IMR-90 (cell line): ENCODE results near the gene DCAKD. TPM values are rescaled to one million over a fixed set of nuclear protein-coding genes. Genes with fewer than 3 reads are reported as not detected.

ENCODE experiments used
- ATAC-seq: fragments of 200-7000 bp; cut with Tn5 transposase; 2 replicates; pipeline ENCODE4 v1.9.1; 2020; ENCODE audit warnings: low read depth, mild to moderate bottlenecking, moderate library complexity
- BruUV-seq: library from RNA; stranded (reverse); fragments of 400-500 nt; replicated peaks from 2 replicates; lab custom pipeline; 2021; lab: Mats Ljungman, UMichigan
- CTCF ChIA-PET: fragments of 300-600 bp; formaldehyde crosslinking; extraction: SDS; loops from one replicate; lab custom pipeline; 2021; ENCODE audit warnings: antibody characterized with exemption; lab: Yijun Ruan, JAX
- POLR2A ChIA-PET: fragments of 300-600 bp; sonication (Branson Sonifier 250); formaldehyde crosslinking; loops from one replicate; lab custom pipeline; 2022; ENCODE audit warnings: antibody characterized with exemption; ENCODE audit not compliant: unreplicated experiment; lab: Charles Lee
- DNase-seq: peaks from one replicate; pipeline ENCODE4 v3.0.0; 2013
- H2AFZ ChIP-seq: replicated peaks from 2 replicates; pipeline ENCODE3; 2013; ENCODE audit warnings: low read length, mild to moderate bottlenecking; ENCODE audit not compliant: poor library complexity
- H2AK5ac ChIP-seq: 2 replicates; pipeline ENCODE4 v1.6.1; 2013; ENCODE audit warnings: low read depth, low read length, inconsistent platforms
- H2AK9ac ChIP-seq: replicated peaks from 2 replicates; pipeline ENCODE3; 2013; ENCODE audit warnings: mild to moderate bottlenecking, low read depth, low read length, moderate library complexity; ENCODE audit not compliant: poor library complexity
- H2BK120ac ChIP-seq: 2 replicates; pipeline ENCODE4 v1.6.1; 2013; ENCODE audit warnings: low read depth, low read length, inconsistent platforms
- H2BK15ac ChIP-seq: 3 replicates; pipeline ENCODE4 v1.6.1; 2013; ENCODE audit warnings: low read depth, low read length, inconsistent platforms
- H2BK20ac ChIP-seq: 2 replicates; pipeline ENCODE4 v1.6.1; 2013; ENCODE audit warnings: low read depth, mild to moderate bottlenecking, inconsistent platforms, low read length, moderate library complexity
- H2BK5ac ChIP-seq: 2 replicates; pipeline ENCODE4 v1.6.1; 2013; ENCODE audit warnings: mild to moderate bottlenecking, low read depth, low read length, inconsistent platforms; ENCODE audit not compliant: poor library complexity, severe bottlenecking
- H3K14ac ChIP-seq: replicated peaks from 2 replicates; pipeline ENCODE4 v1.6.1; 2013; ENCODE audit warnings: low read depth, low read length, inconsistent platforms
- H3K18ac ChIP-seq: 2 replicates; pipeline ENCODE4 v1.6.1; 2013; ENCODE audit warnings: low read depth, low read length, control low read depth
- H3K23ac ChIP-seq: 2 replicates; pipeline ENCODE4 v1.6.1; 2013; ENCODE audit warnings: low read depth, low read length, inconsistent platforms
- H3K27ac ChIP-seq: 2 replicates; pipeline ENCODE4 v1.5.1; 2013; ENCODE audit warnings: mild to moderate bottlenecking, control low read depth, low read length; ENCODE audit not compliant: insufficient read depth
- H3K27me3 ChIP-seq: 2 replicates; pipeline ENCODE4 v1.6.1; 2013; ENCODE audit warnings: low read length; ENCODE audit not compliant: control insufficient read depth, insufficient read depth
- H3K36me3 ChIP-seq: 2 replicates; pipeline ENCODE4 v1.6.1; 2013; ENCODE audit warnings: low read length, mixed read lengths; ENCODE audit not compliant: control insufficient read depth, insufficient read depth
- H3K4ac ChIP-seq: 2 replicates; pipeline ENCODE4 v1.6.1; 2013; ENCODE audit warnings: low read depth, low read length, inconsistent platforms
- H3K4me1 ChIP-seq: 2 replicates; pipeline ENCODE4 v1.6.1; 2013; ENCODE audit warnings: low read length, mixed read lengths; ENCODE audit not compliant: control insufficient read depth, insufficient read depth
- H3K4me2 ChIP-seq: 2 replicates; pipeline ENCODE4 v1.6.1; 2013; ENCODE audit warnings: low read depth, mild to moderate bottlenecking, control low read depth, low read length, moderate library complexity
- H3K4me3 ChIP-seq: 2 replicates; pipeline ENCODE4 v1.5.1; 2013; ENCODE audit warnings: low read depth, mild to moderate bottlenecking, control low read depth, low read length, moderate library complexity; ENCODE audit not compliant: insufficient read depth
- H3K56ac ChIP-seq: 2 replicates; pipeline ENCODE4 v1.6.1; 2013; ENCODE audit warnings: low read length, inconsistent platforms; ENCODE audit not compliant: insufficient read depth; ENCODE audit errors: extremely low read depth
- H3K79me1 ChIP-seq, 2 experiments: 2 replicates each; pipeline ENCODE4 v1.6.1; 2013; ENCODE audit warnings: low read length in 2 of 2, inconsistent platforms in 1 of 2, low read depth in 1 of 2
- H3K9ac ChIP-seq: 2 replicates; pipeline ENCODE4 v1.6.1; 2013; ENCODE audit warnings: low read depth, low read length, control low read depth
- H3K9me1 ChIP-seq: 2 replicates; pipeline ENCODE4 v1.6.1; 2013; ENCODE audit warnings: low read length, inconsistent platforms; ENCODE audit not compliant: insufficient read depth
- H3K9me3 ChIP-seq: 2 replicates; pipeline ENCODE4 v1.6.1; 2013; ENCODE audit warnings: low read length; ENCODE audit not compliant: control insufficient read depth, insufficient read depth
- H4K20me1 ChIP-seq: 2 replicates; pipeline ENCODE4 v1.6.1; 2013; ENCODE audit warnings: low read length, inconsistent platforms; ENCODE audit not compliant: insufficient read depth
- H4K5ac ChIP-seq: 2 replicates; pipeline ENCODE4 v1.6.1; 2013; ENCODE audit warnings: mild to moderate bottlenecking, low read depth, low read length, control low read depth
- H4K8ac ChIP-seq, 2 experiments: 2 replicates each; pipeline ENCODE4 v1.6.1; 2013; ENCODE audit warnings: low read depth in 2 of 2, low read length in 2 of 2, control low read depth in 1 of 2, inconsistent platforms in 1 of 2
- H4K91ac ChIP-seq: 2 replicates; pipeline ENCODE4 v1.6.1; 2013; ENCODE audit warnings: low read depth, low read length, inconsistent platforms; ENCODE audit not compliant: insufficient read depth
- CEBPB ChIP-seq: IDR thresholded peaks from 2 replicates; pipeline ENCODE4 v1.6.1; 2012; ENCODE audit warnings: low read depth, low read length, improper control_type of control experiment
- CHD1 ChIP-seq: IDR thresholded peaks from 2 replicates; pipeline ENCODE4 v1.6.1; 2012; ENCODE audit warnings: low read depth, low read length, improper control_type of control experiment
- ELK1 ChIP-seq: fragments of 150-350 bp; IDR thresholded peaks from 2 replicates; pipeline ENCODE4 v1.6.1; 2016; ENCODE audit warnings: low read depth, mild to moderate bottlenecking, low read length, moderate library complexity, borderline replicate concordance
- FOS ChIP-seq: fragments of 150-350 bp; IDR thresholded peaks from 2 replicates; pipeline ENCODE4 v1.6.1; 2016; ENCODE audit warnings: low read depth, low read length
- MAFK ChIP-seq: IDR thresholded peaks from 2 replicates; pipeline ENCODE4 v1.6.1; 2012; ENCODE audit warnings: low read depth, low read length, improper control_type of control experiment
- MAZ ChIP-seq: IDR thresholded peaks from 2 replicates; pipeline ENCODE4 v1.6.1; 2012; ENCODE audit warnings: low read depth, mild to moderate bottlenecking, low read length, improper control_type of control experiment, moderate library complexity, borderline replicate concordance
- MXI1 ChIP-seq: IDR thresholded peaks from 2 replicates; pipeline ENCODE4 v1.6.1; 2012; ENCODE audit warnings: low read depth, mild to moderate bottlenecking, low read length, moderate library complexity, borderline replicate concordance
- NFE2L2 ChIP-seq: fragments of 150-350 bp; IDR thresholded peaks from 2 replicates; pipeline ENCODE4 v1.6.1; 2016; ENCODE audit warnings: low read depth, mild to moderate bottlenecking, low read length
- POLR2A ChIP-seq: IDR thresholded peaks from 2 replicates; pipeline ENCODE4 v1.6.1; 2012; ENCODE audit warnings: mild to moderate bottlenecking, low read depth, low read length
- RCOR1 ChIP-seq: IDR thresholded peaks from 2 replicates; pipeline ENCODE4 v1.6.1; 2012; ENCODE audit warnings: mild to moderate bottlenecking, low read length, improper control_type of control experiment; ENCODE audit not compliant: insufficient replicate concordance
- RFX5 ChIP-seq: IDR thresholded peaks from 2 replicates; pipeline ENCODE4 v1.8.0; 2012; ENCODE audit warnings: low read depth, mild to moderate bottlenecking, low read length, moderate library complexity
- SMC3 ChIP-seq: fragments of 150-350 bp; IDR thresholded peaks from 2 replicates; pipeline ENCODE4 v1.6.1; 2016; ENCODE audit warnings: low read depth, mild to moderate bottlenecking, antibody characterized with exemption, low read length, moderate library complexity
- WGBS, 2 experiments: methylation state at CpG; one replicate each; pipeline versions ENCODE4 v1.1.5 to v1.1.7; 2013; ENCODE audit warnings: missing lambda C conversion rate in 2 of 2; ENCODE audit not compliant: insufficient read length in 1 of 2; ENCODE audit errors: extremely low coverage in 2 of 2; 5-methylcytosine and 5-hydroxymethylcytosine counted together
- dilution Hi-C: fragments of 300-500 bp; cut with HindIII; formaldehyde crosslinking; loops from one replicate; pipeline ENCODE4 v1.14.3; 2018; ENCODE audit warnings: low sequenced_read_pairs; ENCODE audit not compliant: unreplicated experiment
- in situ Hi-C: fragments of 300-500 bp; cut with MboI; formaldehyde crosslinking; loops from 3 replicates; pipeline ENCODE4 v1.14.3; 2019; ENCODE audit warnings: low sequenced_read_pairs, inconsistent platforms, mixed read lengths
- intact Hi-C: fragments of 100-400 bp; cut with micrococcal nuclease; formaldehyde crosslinking; loops from 2 replicates; pipeline ENCODE4 v1.10.0; 2022
- polyA plus RNA-seq, 3 experiments: library from polyadenylated mRNA; depleted of rRNA; stranded (reverse); fragments of >200 nt; gene quantifications; 2 replicates each; pipeline ENCODE4 v1.2.3, GENCODE V29; 2012; ENCODE audit warnings: low replicate concordance in 1 of 3
- total RNA-seq: library from RNA; depleted of rRNA; stranded (reverse); fragments of >200 nt; gene quantifications from 2 replicates; pipeline ENCODE4 v1.2.3, GENCODE V29; 2012
- TF ChIP-seq, protein P1 (sequence below): conservative IDR thresholded peaks from 2 replicates; pipeline ENCODE4 v1.5.1; 2012; ENCODE audit warnings: mild to moderate bottlenecking, low read depth, low read length, improper control_type of control experiment
- TF ChIP-seq, protein P2 (sequence below): fragments of 150-350 bp; IDR thresholded peaks from 2 replicates; pipeline ENCODE4 v1.6.1; 2017; ENCODE audit warnings: mild to moderate bottlenecking, antibody characterized with exemption, low read length, low read depth

Gene DCAKD
- total and polyA plus RNA-seq, 2 of the 4 experiments (the other 2 are of a cell fraction): 31.3 to 47.9 TPM

- peak overlapping the region; percentile 72 for H2AK9ac ChIP-seq
- H3K27me3 ChIP-seq: no peaks in the 10 kb centered on the region
- peaks cover 26% of the 10 kb centered on the region for H3K4me1 ChIP-seq
- H3K79me1 ChIP-seq: peaks cover 15 to 63% of the 10 kb centered on the region in 2 experiments
- ChIA-PET POLR2A (interaction anchor here (0.8 kb wide), 1 partner anchor 27 kb away, joined by 4 read pairs; the partner anchor contains the start of gene NMT1), CTCF (interaction anchor here (0.7 to 1.1 kb wide), 2 partner anchors 8 to 12 kb away, joined by 3 read pairs; no protein-coding TSS in a partner anchor)
- no peak overlapping the region for H3K4me3 ChIP-seq
- 40% methylated on average over 1 of the region's 3 CpGs; no CpG with 5 or more reads in 1 of the 2 experiments for WGBS, 2 experiments
- peak overlapping the region; percentile 54 for H2BK120ac ChIP-seq
- peak overlapping the region; percentile 77; the same call in 1 of the 2 replicates for H2AK5ac ChIP-seq
- peak overlapping the region; percentile 78 for H2BK5ac ChIP-seq
- H2AFZ ChIP-seq: peak overlapping the region; percentile 12
- H3K36me3 ChIP-seq: peaks cover 51% of the 10 kb centered on the region
- H4K91ac ChIP-seq: peak overlapping the region; percentile 38
- H3K9ac ChIP-seq: no peak overlapping the region; the same call in 1 of the 2 replicates
- dilution Hi-C loops (no loop called here), intact Hi-C loops (no loop called here), in situ Hi-C loops (no loop called here)
- TF ChIP-seq ELK1 (no peak), MAZ (no peak), CEBPB (no peak), MXI1 (no peak), CHD1 (no peak), SMC3 (no peak), MAFK (no peak), POLR2A (no peak), RFX5 (no peak), FOS (no peak), RCOR1 (no peak), NFE2L2 (no peak)
- TF ChIP-seq, protein P1, sequence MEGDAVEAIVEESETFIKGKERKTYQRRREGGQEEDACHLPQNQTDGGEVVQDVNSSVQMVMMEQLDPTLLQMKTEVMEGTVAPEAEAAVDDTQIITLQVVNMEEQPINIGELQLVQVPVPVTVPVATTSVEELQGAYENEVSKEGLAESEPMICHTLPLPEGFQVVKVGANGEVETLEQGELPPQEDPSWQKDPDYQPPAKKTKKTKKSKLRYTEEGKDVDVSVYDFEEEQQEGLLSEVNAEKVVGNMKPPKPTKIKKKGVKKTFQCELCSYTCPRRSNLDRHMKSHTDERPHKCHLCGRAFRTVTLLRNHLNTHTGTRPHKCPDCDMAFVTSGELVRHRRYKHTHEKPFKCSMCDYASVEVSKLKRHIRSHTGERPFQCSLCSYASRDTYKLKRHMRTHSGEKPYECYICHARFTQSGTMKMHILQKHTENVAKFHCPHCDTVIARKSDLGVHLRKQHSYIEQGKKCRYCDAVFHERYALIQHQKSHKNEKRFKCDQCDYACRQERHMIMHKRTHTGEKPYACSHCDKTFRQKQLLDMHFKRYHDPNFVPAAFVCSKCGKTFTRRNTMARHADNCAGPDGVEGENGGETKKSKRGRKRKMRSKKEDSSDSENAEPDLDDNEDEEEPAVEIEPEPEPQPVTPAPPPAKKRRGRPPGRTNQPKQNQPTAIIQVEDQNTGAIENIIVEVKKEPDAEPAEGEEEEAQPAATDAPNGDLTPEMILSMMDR: no peak
- TF ChIP-seq, protein P2, sequence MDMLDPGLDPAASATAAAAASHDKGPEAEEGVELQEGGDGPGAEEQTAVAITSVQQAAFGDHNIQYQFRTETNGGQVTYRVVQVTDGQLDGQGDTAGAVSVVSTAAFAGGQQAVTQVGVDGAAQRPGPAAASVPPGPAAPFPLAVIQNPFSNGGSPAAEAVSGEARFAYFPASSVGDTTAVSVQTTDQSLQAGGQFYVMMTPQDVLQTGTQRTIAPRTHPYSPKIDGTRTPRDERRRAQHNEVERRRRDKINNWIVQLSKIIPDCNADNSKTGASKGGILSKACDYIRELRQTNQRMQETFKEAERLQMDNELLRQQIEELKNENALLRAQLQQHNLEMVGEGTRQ: no peak
- BruUV-seq: no TSS peak
- peak overlapping the region; percentile 50 for H4K5ac ChIP-seq
- H4K8ac ChIP-seq: peak overlapping the region in 1 of 2 experiments; percentile 27; a peak in 1 of 4 replicates
- peak overlapping the region; percentile 85; the same call in 1 of the 2 replicates for H3K27ac ChIP-seq
- H3K9me1 ChIP-seq: peaks cover 26% of the 10 kb centered on the region
- H3K14ac ChIP-seq: peak overlapping the region; percentile 76; the same call in 1 of the 2 replicates
- ATAC-seq (peak; percentile 63), DNase-seq (peak; percentile 62)
- H3K18ac ChIP-seq: peak overlapping the region; percentile 58
- peak overlapping the region; percentile 66 for H3K23ac ChIP-seq
- peak overlapping the region; percentile 80 for H3K4ac ChIP-seq
- no peak overlapping the region for H2BK20ac ChIP-seq
- no peak overlapping the region for H3K4me2 ChIP-seq
- peaks cover 5% of the 10 kb centered on the region for H4K20me1 ChIP-seq
- 0 out of 2 replicates have a peak, but pooled peaks cover 2% of the 10 kb centered on the region for H3K9me3 ChIP-seq
- H2BK15ac ChIP-seq: peak overlapping the region; percentile 25; the same call in 1 of the 3 replicates
- H3K56ac ChIP-seq: no peak overlapping the region
Measured at GRCh38 chr17:45087504-45087975, 36.1 kb upstream of the DCAKD start.
